Limb (tissue), 2 donors: ENCODE results near the gene AP3S1.
"Not testable (repeated sequence)": the region's sequence is repeated elsewhere in the genome, so short reads cannot be mapped to it uniquely, and the experiment has no call there.

Experiments
- DNase-seq, 2 donors: peaks; one replicate each; pipeline ENCODE4 v3.0.0-alpha.2; 2016; ENCODE audit errors: extremely low spot score in 2 of 2

AP3S1 gene

DNA sequence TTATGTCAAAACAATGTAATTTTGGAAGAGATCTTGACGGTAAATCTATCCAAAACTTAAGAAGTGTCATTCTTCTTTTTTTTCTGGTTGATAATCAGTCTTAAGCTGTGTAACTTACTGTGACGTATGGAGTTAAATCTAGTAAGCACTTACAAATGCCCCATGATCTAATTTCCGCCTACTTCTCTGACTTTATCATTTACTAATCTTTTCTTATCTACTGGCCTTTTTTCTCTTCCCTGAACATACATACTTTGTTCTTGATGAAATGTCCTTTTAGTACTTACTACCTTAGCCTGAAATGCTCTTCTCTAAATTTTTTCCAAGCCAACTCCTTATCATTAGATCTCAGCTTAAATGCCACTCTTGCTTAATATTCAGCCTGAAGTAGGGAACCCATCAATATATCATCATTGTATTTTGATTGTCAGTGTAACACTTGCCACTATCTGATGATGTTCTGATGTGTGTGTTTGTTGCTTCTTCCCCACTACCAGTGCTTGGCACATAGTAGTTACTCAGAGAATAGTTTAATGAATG, 27.6 kb downstream of the AP3S1 start:
- DNase-seq = no peak

DNA sequence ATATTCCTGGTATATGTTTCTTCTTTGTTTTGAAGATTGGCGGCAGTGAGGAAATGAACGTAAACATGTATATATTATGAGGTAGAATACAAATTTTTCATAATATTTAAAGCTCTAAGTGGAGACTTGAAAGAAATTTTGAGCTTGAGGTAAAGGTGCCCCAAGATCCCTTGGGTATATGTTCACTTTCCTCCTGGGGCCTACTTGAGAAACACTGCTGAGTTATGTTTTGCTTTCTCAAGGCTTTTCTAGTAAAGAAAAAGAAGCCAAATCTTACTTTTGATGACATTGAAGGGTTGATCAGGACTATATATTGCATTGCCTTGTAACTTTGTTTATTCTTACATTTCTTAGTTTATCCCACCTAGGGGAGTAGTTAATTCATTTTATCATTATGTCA, 30.7 kb downstream of the AP3S1 start:
- DNase-seq = no peak

DNA sequence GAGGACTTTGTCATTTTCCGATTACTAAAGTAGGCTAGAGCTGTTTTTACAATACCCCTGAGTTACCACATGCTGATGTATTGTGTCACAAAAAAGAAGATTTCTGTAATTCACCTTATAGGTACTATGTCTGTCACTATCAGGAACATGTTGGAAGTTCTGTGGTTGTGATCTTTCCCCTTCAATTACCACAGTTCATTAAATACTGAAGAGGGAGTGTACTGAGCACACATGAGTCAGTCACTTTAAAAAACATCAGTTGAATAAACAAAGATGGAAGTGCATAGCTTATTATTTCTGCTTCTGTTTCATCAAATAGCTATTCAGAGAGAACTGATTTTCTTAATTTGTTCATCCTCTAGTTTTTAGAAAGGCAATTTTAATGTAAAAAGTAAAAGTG, 31.7 kb downstream of the AP3S1 start:
- DNase-seq = no peak

DNA sequence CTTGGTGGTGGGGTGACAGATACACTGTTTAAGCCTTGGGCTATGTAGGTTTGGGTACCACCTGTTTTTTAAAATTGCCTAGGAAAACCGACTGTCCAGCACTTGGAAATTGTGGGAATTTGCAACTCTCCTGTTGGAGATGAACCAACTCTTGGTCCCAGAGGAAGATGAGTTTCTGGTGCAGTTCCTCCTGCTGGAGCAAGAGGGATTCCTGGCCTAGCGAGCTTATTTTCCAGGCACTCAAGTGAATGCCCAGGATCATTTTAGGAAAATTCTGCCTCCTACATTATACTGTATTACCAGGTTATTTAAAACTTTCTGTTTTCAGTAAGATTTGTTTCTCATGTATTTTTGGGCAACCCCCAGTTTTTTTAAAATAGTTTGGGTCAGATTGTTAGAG, 33.7 kb downstream of the AP3S1 start:
- no peak for DNase-seq

DNA sequence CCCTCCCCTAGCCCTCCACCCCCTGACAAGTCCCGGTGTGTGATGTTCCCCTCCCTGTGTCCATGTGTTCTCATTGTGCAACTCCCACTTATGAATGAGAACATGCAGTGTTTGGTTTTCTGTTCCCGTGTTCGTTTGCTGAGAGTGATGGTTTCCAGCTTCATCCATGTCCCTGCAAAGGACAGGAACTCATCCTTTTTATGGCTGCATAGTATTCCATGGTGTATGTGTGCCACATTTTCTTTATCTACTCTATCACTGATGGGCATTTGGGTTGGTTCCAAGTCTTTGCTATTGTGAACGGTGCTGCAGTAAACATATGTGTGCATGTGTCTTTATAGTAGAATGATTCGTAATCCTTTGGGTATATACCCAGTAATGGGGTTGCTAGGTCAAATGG, 35.6 kb downstream of the AP3S1 start:
- DNase-seq = not testable (repeated sequence)

DNA sequence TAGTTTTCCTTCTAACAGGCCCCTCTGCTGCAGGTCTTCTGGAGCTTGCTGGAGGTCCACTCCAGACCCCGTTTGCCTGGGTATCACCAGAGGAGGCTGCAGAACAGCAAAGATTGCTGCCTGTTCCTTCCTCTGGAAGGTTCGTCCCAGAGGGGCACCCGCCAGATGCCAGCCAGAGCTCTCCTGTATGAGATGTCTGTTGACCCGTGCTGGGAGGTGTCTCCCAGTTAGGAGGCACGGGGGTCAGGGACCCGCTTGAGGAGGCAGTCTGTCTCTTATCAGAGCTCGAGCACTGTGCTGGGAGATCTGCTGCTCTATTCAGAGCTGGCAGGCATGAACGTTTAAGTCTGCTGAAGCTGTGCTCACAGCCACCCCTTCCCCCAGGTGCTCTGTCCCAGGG, 40.7 kb downstream of the AP3S1 start:
- DNase-seq = not testable (repeated sequence)

DNA sequence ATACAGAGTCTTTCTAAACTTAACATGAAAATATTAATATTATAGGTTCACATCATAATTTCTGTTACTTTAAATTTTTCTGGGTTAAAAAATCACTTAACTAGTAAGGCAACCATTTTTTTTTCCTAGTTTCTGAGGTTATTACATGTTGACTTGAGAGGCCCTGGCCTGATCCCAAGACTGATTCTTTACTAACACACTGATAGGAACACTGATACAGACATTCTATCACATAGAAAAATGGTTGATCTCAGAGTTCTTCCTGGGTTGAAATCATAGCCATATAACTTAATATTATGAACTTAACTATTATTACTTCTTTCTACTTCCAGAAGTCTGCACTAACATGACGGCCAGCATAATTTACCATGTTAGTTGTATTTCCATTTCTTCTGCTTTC, 43.0 kb downstream of the AP3S1 start:
- no peak for DNase-seq

DNA sequence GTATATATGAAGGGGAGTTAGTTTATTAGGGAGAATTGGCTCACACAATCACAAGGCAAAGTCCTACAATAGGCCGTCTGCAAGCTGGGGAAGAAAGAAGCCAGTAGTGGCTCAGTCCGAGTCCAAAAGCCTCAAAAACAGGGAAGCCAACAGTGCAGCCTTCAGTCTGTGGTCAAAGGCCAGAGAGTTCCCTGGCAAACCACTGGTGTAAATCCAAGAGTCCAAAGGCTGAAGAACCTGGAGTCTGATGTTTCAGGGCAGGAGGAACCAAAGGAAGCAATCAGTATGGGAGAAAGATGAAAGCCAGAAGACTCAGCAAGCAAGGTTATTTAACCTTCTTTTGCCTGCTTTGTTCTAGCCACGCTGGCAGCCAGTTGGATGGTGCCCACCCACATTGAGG, 43.5 kb downstream of the AP3S1 start:
- DNase-seq = not testable (repeated sequence)

DNA sequence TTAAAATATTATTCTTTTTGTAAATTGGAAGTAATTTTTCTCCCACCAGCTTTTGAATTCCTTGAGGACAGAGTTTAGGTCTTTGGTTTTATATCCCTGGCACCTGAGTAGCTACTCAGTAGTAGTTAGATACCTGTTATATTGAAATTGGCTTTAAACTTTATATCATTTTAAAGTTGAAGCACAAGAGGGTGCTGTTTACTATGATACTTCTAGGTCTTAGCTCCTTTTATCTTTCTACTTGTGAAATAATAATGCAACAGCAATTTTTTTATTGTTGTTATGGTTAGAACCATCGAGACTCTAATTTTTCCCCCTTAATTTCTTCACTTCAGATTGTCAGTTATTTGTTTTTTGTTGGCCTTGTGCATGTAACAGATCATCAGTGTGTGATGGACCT, 46.3 kb downstream of the AP3S1 start:
- peak in 1 of 2 donors; percentile 14 for DNase-seq

DNA sequence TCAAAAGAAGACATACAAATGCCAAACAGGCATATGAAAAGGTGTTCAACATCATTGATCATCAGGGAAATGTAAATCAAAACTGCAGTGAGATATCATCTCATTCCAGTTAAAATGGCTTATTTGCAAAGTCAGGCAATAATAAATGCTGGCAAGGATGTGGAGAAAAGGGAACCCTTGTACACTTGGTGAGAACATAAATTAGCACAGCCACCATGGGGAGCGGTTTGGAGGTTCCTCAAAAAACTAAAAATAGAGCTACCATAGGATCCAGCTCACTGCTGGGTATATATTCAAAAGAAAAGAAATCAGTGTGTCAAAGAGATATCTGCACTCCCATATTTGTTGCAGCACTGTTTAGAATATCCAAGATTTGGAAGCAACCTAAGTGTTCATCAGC, 50.3 kb downstream of the AP3S1 start:
- no peak for DNase-seq

DNA sequence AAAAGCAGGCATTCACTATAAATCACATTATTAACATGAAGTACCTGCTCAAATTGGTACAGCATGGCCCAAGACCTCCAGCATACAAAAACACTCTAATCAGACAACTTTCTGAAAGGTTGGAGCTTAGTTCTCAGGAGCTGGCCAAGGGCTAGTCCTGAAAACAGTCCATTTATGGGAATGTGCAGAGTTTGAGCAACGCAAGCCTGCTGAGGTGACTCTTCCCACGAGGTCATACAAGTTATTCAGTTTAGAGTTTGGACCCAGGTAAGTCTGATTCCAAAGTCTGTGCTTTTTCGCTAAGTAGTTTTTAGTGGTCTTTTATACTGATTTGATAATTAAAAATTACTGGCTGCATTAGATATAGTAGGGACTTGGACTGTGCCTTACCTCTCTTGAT, 52.6 kb downstream of the AP3S1 start:
- no peak for DNase-seq

DNA sequence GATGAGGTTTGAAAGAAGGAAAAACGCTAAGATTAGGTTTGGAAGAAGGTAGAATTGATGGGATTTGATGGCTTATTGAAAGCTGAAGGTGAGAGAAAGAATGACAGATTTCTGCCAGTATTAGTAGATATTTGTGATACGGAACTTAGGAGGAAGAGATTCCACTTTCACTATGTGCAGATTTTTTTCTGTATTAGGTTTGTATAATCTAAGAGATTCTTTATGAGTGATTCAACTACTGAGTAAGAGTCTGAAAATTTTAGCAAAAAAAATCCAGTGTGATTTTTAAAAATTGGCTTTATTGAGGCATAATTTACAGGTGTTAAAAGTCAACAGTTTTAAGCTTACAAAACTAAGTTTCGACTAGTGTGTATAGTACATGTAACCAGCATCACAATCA, 54.1 kb downstream of the AP3S1 start:
- DNase-seq = no peak

DNA sequence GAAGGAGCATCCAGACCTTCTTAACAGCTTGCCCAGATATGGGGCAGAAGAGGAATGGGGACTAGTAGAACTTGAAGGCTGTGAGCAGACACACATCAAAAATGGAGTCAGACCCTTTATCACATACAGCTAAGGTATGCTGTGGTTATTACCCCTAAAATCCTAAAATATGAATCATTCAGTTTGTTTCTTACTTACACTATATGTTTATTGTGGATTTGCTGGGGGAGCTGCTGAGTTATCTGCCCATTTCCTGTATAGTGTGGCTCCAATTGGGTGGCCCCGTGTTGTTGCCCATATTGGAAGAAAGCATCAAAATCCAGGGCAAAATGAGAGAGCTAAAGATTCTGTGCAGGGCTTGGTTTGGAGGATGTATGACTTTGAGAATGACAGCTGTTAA, 56.9 kb downstream of the AP3S1 start:
- DNase-seq = no peak

DNA sequence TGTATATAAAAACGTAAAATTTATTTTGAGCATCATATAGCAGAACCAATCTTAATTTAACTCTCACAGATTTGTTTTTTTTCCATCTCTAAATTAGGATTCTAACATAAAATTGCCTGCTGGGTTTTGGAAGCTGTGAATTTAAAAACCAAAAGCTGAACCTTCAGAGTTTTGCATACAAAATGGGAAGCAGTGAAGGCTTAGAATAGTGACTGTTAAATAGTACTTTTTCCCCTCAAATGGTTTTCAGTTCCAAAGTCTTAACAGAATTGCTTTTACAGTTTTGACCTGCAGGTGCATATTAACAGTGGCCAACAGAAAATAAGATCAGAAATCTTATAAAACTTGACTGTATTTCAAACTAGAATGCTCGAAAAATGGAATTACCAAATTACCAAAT, 65.4 kb downstream of the AP3S1 start:
- DNase-seq = no peak

DNA sequence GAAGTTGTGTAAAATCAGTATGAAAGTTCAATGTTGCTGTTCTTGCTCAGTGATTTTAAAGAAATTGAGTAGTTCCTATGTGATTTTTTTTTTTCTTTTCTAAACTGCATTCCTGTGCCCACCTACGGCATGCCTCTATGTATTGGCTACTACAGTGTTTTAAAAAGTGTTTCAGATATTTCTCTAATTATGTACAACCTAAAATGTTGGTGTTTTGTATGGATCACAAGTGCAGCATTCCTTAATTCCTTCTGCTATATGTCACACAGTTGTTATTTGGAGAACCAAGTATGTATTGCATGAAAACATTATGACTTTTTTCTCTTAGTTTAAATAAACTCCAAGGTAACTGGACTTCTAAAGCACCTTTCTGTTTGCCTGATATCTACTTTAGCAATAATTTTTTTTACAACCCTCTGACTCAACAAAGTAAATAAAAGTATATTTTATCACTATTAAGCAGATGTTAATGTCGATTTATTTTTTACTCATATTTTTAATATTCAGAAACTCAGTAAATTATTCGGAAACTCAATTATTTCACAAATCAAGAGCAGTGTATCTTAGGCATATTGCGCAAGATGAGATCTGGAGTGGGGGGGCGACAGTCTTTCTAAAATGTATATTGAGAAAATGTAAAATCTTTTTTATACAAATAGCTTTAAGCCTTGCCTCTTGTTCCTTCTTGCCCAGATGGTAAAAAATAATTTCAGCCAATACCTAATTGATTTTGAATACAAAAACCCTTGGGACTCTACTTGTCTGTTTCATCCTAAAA, 72.1 kb downstream of the AP3S1 start:
- DNase-seq = not testable (repeated sequence)

DNA sequence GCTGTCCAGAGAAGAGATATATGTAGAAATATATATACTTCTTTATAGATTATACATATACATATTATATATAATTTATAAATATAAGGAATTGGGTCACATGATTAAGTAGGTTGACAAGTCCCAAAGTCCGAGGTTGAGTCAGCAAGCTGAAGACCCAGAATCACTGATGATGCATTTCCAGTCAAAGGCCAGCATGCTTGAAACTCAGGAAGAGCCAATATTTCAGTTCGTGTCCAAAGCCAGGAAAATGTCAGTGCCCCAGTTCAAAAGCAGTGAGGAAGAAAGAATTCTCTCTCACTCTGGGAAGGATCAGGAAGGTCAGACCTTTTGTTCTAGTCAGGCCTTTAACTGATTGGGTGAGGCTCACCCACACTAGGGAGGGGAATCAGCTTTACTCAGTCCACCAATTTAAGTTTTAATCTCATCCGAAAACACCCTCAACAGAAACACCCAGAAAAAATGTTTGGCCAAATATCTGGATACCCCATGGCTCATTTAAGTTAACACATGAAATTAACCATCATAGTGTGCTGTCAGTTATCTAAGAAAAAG, 78.5 kb downstream of the AP3S1 start:
- DNase-seq = no peak

DNA sequence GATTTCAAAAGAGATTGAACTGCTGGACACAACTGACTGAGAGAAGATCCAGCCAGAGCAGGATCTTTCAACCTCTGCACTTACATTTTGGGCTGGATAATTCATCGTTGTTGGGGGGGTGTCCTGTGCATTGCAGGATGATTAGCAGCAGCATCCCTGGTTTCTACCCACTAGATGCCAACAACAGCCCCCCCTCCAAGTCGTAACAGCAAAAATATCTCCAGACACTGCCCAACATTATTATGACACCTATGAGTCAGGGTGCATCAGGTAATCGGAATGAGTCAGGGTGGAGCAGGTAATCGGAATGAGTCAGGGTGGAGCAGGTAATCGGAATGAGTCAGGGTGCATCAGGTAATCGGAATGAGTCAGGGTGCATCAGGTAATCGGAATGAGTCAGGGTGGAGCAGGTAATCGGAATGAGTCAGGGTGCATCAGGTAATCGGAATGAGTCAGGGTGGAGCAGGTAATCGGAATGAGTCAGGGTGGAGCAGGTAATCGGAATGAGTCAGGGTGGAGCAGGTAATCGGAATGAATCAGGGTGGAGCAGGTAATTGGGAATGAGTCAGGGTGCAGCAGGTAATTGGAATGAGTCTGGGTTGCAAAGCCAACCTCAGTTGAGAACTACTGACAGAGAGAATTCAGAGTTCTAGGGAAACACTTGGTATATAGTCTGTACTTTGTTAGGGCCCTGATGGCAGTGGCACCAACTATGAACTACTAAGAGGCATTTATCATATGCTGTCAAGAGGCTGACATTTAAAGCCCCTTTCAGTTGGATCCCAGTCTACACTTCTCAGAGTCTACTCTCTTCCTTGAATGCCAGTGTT, 87.1 kb downstream of the AP3S1 start:
- DNase-seq = not testable (repeated sequence)

DNA sequence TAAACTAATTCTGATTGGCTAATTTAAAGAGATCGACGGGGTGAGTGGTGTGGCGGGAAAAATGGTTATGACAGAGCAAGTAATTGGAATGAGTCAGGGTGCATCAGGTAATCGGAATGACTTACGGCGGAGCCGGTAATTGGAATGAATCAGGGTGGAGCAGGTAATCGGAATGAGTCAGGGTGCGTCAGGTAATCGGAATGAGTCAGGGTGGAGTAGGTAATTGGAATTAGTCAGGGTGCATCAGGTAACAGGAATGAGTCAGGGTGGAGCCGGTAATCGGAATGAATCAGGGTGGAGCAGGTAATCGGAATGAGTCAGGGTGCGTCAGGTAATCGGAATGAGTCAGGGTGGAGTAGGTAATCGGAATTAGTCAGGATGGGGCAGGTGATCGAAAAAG, 88.4 kb downstream of the AP3S1 start:
- not testable (repeated sequence) for DNase-seq

DNA sequence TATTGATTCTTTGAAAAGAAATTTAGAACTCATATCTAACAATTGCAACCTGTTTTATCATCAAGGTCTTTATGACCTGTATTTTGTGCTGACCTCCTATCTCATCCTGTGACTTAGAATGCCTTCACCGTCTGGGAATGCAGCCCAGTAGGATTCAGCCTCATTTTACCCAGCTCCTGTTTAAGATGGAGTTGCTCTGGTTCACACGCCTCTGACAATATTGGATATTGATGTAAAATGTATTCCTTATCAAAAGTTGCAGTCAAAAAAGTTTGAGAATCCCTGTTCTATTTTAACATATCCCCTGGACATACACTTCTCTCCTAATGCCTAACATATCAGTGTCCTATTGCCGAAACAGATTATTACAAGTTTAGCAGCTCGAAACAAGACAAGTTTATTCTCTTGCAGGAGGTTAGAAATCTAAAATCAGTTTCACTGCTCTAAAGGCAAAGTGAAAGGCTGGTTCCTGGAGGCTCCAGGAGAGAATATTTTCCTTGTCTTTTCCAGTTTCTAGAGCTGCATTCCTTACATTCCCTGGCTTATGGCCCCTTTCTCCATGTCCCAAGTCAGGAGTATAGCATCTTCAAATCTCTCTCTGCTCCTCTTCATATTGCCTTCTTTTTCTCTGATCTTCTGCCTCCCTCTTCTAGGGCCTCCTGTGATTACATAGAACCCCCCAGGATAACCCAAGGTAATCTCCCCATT, 89.0 kb downstream of the AP3S1 start:
- DNase-seq = no peak

DNA sequence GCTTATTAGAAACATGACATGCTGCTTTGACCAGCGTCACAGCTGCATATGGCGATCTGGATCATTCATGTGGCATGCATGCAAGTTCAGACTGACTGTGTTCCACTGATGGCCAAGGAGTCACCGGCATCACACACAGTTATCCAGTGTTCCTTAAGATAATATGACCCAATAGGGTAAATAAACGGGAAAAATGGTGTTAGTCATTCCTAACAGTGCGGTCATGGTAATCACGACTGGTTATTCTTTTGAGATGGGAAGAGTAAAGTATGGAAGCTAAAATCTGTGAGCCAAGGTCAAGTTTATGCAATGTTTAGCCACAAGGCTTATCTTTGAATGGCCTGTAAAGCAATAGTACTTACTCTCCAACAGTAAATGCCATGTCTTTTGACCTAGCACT, 91.3 kb downstream of the AP3S1 start:
- no peak for DNase-seq

DNA sequence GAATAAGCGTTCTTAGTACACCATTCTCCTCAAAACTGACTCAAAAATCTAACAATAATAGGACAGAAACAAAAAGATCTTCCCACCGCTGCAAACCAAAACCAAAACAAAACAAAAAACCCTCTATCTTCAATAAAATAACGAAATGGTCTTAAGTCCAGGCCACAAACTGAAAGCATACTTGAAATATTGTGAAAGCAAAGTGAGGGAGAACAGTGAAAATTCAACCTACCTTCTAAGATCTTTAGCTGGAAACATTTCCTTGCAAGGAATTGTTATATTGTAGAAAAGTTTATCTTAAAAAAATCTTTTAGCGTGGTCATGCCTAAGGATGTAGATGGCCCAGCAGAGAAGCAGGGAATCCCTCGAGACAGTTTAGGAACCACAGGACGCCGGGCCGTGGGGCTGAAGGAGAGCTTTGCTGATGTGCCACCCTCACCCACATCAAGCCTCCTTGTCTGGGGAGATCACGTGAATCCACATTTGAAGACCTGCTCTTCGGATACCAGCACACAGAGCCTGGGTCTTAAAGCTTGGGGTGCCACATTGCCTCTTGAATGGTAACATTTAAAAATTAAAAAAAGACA, 92.7 kb downstream of the AP3S1 start:
- DNase-seq = no peak
